HG03060 (cell line): ENCODE measurements around the gene MEOX2.

Experiments used
- ATAC-seq: cut with Tn5 transposase; IDR thresholded peaks from one replicate; pipeline ENCODE4 v1.9.1; 2021; ENCODE audit warnings: low read depth, moderate number of reproducible peaks; ENCODE audit not compliant: unreplicated experiment

MEOX2 gene

GRCh38 chr7:15566476-15566875, 120.0 kb downstream of the MEOX2 start:
- ATAC-seq, result no peak

- no peak for ATAC-seq
Observed at GRCh38 chr7:15561835-15562234, 124.6 kb downstream of the MEOX2 start, which contains the start of gene AGMO. Gene AGMO (minus strand): TSS chr7:15562015.
